Measurements from ENCODE around the gene FBXL15. TPM values are rescaled to one million over a fixed set of nuclear protein-coding genes. Genes with fewer than 3 reads are reported as not detected.

The FBXL15 gene
- total RNA-seq, 1 donor from 2014 or later, result 14.5 TPM

GRCh38 chr10:102393411-102394078 lies 27.1 kb upstream of the FBXL15 start:
- no peak for DNase-seq (ENCODE audit: low spot score)
- Mint-ChIP-seq H3K27ac (peak overlapping the region; percentile 97), H3K4me1 (ENCODE audit: low read depth) (peaks cover 43% of the 10 kb centered on the region), H3K27me3 (ENCODE audit: insufficient read depth) (no peaks in the 10 kb centered on the region), H3K4me3 (peak overlapping the region; percentile 90), H3K9me3 (no peaks in the 10 kb centered on the region), H3K36me3 (ENCODE audit: low read depth) (peaks cover 28% of the 10 kb centered on the region)
- intact Hi-C loops (cut with micrococcal nuclease), result loop anchor here (1.0 to 10.0 kb wide), 12 partner anchors 60 to 801 kb away; partner anchors contain the start of genes ELOVL3, NOLC1, NT5C2 and OGA

GRCh38 chr10:102394079-102394800 lies 26.4 kb upstream of the FBXL15 start:
- H3K4me1 Mint-ChIP-seq (ENCODE audit: low read depth), result peaks cover 47% of the 10 kb centered on the region
- H3K4me3 Mint-ChIP-seq, result peak overlapping the region; percentile 90
- H3K9me3 Mint-ChIP-seq, result no peaks in the 10 kb centered on the region
- H3K27me3 Mint-ChIP-seq (ENCODE audit: insufficient read depth), result no peaks in the 10 kb centered on the region
- DNase-seq (ENCODE audit: low spot score), result peak; percentile 99
- peaks cover 30% of the 10 kb centered on the region for H3K36me3 Mint-ChIP-seq (ENCODE audit: low read depth)
- H3K27ac Mint-ChIP-seq, result peak overlapping the region; percentile 97
- intact Hi-C loops (cut with micrococcal nuclease), result loop anchor here (1.0 to 10.0 kb wide), 12 partner anchors 59 to 801 kb away; partner anchors contain the start of genes ELOVL3, NOLC1, NT5C2 and OGA

- no peaks in the 10 kb centered on the region for H3K9me3 Mint-ChIP-seq
- peaks cover 51% of the 10 kb centered on the region for H3K4me1 Mint-ChIP-seq (ENCODE audit: low read depth)
- no peaks in the 10 kb centered on the region for H3K27me3 Mint-ChIP-seq (ENCODE audit: insufficient read depth)
- intact Hi-C loops (cut with micrococcal nuclease), result loop anchor here (1.0 to 10.0 kb wide), 18 partner anchors 14 to 800 kb away; partner anchors contain the start of genes ACTR1A, CUEDC2, ELOVL3 and GBF1
- DNase-seq (ENCODE audit: low spot score), result no peak
- H3K36me3 Mint-ChIP-seq (ENCODE audit: low read depth), result peaks cover 35% of the 10 kb centered on the region
- peak overlapping the region; percentile 90 for H3K4me3 Mint-ChIP-seq
- peak overlapping the region; percentile 97 for H3K27ac Mint-ChIP-seq
Observed at GRCh38 chr10:102394801-102395399, 25.7 kb upstream of the FBXL15 start.

- Mint-ChIP-seq H3K9me3 (no peaks in the 10 kb centered on the region), H3K36me3 (ENCODE audit: low read depth) (peaks cover 41% of the 10 kb centered on the region), H3K27me3 (ENCODE audit: insufficient read depth) (no peaks in the 10 kb centered on the region), H3K4me3 (peak within 1 kb of the TSS; percentile 90), H3K27ac (peak within 1 kb of the TSS; percentile 97), H3K4me1 (ENCODE audit: low read depth) (peaks cover 59% of the 10 kb centered on the region)
- intact Hi-C loops (cut with micrococcal nuclease), result loop anchor here (1.0 to 10.0 kb wide), 8 partner anchors 14 to 799 kb away; partner anchors contain the start of genes ACTR1A, CUEDC2, GBF1 and NT5C2
- DNase-seq (ENCODE audit: low spot score), result peak; percentile 92
Observed at GRCh38 chr10:102395400-102396316, 25.0 kb upstream of the FBXL15 start, which contains the start of gene NFKB2. Gene NFKB2 (plus strand): TSS chr10:102395705. CDS start chr10:102395960, 255 bp downstream.

GRCh38 chr10:102396317-102396650 lies 24.4 kb upstream of the FBXL15 start:
- peaks cover 42% of the 10 kb centered on the region for H3K36me3 Mint-ChIP-seq (ENCODE audit: low read depth)
- H3K9me3 Mint-ChIP-seq, result no peaks in the 10 kb centered on the region
- H3K4me3 Mint-ChIP-seq, result peak overlapping the region; percentile 90
- H3K4me1 Mint-ChIP-seq (ENCODE audit: low read depth), result peaks cover 59% of the 10 kb centered on the region
- peak overlapping the region; percentile 97 for H3K27ac Mint-ChIP-seq
- intact Hi-C loops (cut with micrococcal nuclease), result loop anchor here (10.0 kb wide), 2 partner anchors 581 to 799 kb away; partner anchors contain the start of genes NT5C2 and OGA
- no peaks in the 10 kb centered on the region for H3K27me3 Mint-ChIP-seq (ENCODE audit: insufficient read depth)
- no peak for DNase-seq (ENCODE audit: low spot score)

GRCh38 chr10:102396730-102397151 lies 23.9 kb upstream of the FBXL15 start:
- Mint-ChIP-seq H3K27ac (peak overlapping the region; percentile 97), H3K4me1 (ENCODE audit: low read depth) (peaks cover 59% of the 10 kb centered on the region), H3K27me3 (ENCODE audit: insufficient read depth) (no peaks in the 10 kb centered on the region), H3K9me3 (no peaks in the 10 kb centered on the region), H3K36me3 (ENCODE audit: low read depth) (peaks cover 44% of the 10 kb centered on the region), H3K4me3 (peak overlapping the region; percentile 90)
- DNase-seq (ENCODE audit: low spot score), result no peak
- intact Hi-C loops (cut with micrococcal nuclease), result loop anchor here (10.0 kb wide), 2 partner anchors 582 to 798 kb away; partner anchors contain the start of genes NT5C2 and OGA

- intact Hi-C loops (cut with micrococcal nuclease), result loop anchor here (10.0 kb wide), 2 partner anchors 583 to 797 kb away; partner anchors contain the start of genes NT5C2 and OGA
- H3K27me3 Mint-ChIP-seq (ENCODE audit: insufficient read depth), result no peaks in the 10 kb centered on the region
- no peaks in the 10 kb centered on the region for H3K9me3 Mint-ChIP-seq
- peak overlapping the region; percentile 90 for H3K4me3 Mint-ChIP-seq
- H3K36me3 Mint-ChIP-seq (ENCODE audit: low read depth), result peaks cover 47% of the 10 kb centered on the region
- peaks cover 54% of the 10 kb centered on the region for H3K4me1 Mint-ChIP-seq (ENCODE audit: low read depth)
- peak overlapping the region; percentile 72 for H3K27ac Mint-ChIP-seq
- no peak for DNase-seq (ENCODE audit: low spot score)
Observed at GRCh38 chr10:102397222-102398171, 23.1 kb upstream of the FBXL15 start.

GRCh38 chr10:102398172-102399020 lies 22.2 kb upstream of the FBXL15 start:
- no peak for DNase-seq (ENCODE audit: low spot score)

GRCh38 chr10:102399217-102400021 lies 21.2 kb upstream of the FBXL15 start:
- peak; percentile 86 for DNase-seq (ENCODE audit: low spot score)
- Mint-ChIP-seq H3K27ac (peak overlapping the region; percentile 63), H3K4me3 (peak overlapping the region; percentile 90), H3K36me3 (ENCODE audit: low read depth) (peaks cover 49% of the 10 kb centered on the region), H3K9me3 (no peaks in the 10 kb centered on the region), H3K4me1 (ENCODE audit: low read depth) (peaks cover 42% of the 10 kb centered on the region), H3K27me3 (ENCODE audit: insufficient read depth) (no peaks in the 10 kb centered on the region)
- intact Hi-C loops (cut with micrococcal nuclease), result loop anchor here (1.0 to 10.0 kb wide), 7 partner anchors 22 to 795 kb away; partner anchors contain the start of genes ELOVL3, NT5C2 and OGA

More at GRCh38 chr10:102398172-102399020, 22.2 kb upstream of the FBXL15 start:
- Mint-ChIP-seq H3K4me1 (ENCODE audit: low read depth) (peaks cover 46% of the 10 kb centered on the region), H3K36me3 (ENCODE audit: low read depth) (peaks cover 48% of the 10 kb centered on the region), H3K27me3 (ENCODE audit: insufficient read depth) (no peaks in the 10 kb centered on the region), H3K9me3 (no peaks in the 10 kb centered on the region), H3K27ac (peak overlapping the region; percentile 63), H3K4me3 (peak overlapping the region; percentile 90)
- intact Hi-C loops (cut with micrococcal nuclease), result loop anchor here (1.0 to 10.0 kb wide), 7 partner anchors 23 to 796 kb away; partner anchors contain the start of genes ELOVL3, NT5C2 and OGA

GRCh38 chr10:102400076-102400475 lies 20.6 kb upstream of the FBXL15 start:
- no peak for DNase-seq (ENCODE audit: low spot score)
- H3K4me1 Mint-ChIP-seq (ENCODE audit: low read depth), result peaks cover 42% of the 10 kb centered on the region
- peak overlapping the region; percentile 72 for H3K4me3 Mint-ChIP-seq
- intact Hi-C loops (cut with micrococcal nuclease), result no loop called here
- H3K9me3 Mint-ChIP-seq, result no peaks in the 10 kb centered on the region
- H3K27me3 Mint-ChIP-seq (ENCODE audit: insufficient read depth), result no peaks in the 10 kb centered on the region
- H3K27ac Mint-ChIP-seq, result peak overlapping the region; percentile 58
- H3K36me3 Mint-ChIP-seq (ENCODE audit: low read depth), result peaks cover 50% of the 10 kb centered on the region
